ENCODE data around the gene RAI2.

RAI2 gene

GRCh38 chrX:17779434-17779833 is 81.7 kb downstream of the RAI2 start:
- no peak for DNase-seq (ENCODE audit: low read depth in 2 of 2)

GRCh38 chrX:17778997-17779396 is 82.1 kb downstream of the RAI2 start:
- no peak for DNase-seq (ENCODE audit: low read depth in 2 of 2)

GRCh38 chrX:17774053-17774452 is 87.0 kb downstream of the RAI2 start:
- DNase-seq (ENCODE audit: low read depth in 2 of 2), result no peak

- DNase-seq (ENCODE audit: low read depth in 2 of 2), result no peak
Observed at GRCh38 chrX:17773221-17773876, 87.7 kb downstream of the RAI2 start.

- DNase-seq (ENCODE audit: low read depth in 2 of 2), result no peak
Observed at GRCh38 chrX:17769701-17770269, 91.3 kb downstream of the RAI2 start.

- DNase-seq (ENCODE audit: low read depth in 2 of 2), result no peak
Observed at GRCh38 chrX:17768997-17769396, 92.1 kb downstream of the RAI2 start.

- DNase-seq (ENCODE audit: low read depth in 2 of 2), result no peak
Observed at GRCh38 chrX:17767734-17768133, 93.4 kb downstream of the RAI2 start.

- DNase-seq (ENCODE audit: low read depth in 2 of 2), result no peak
Observed at GRCh38 chrX:17759990-17760389, 101.1 kb downstream of the RAI2 start.

- no peak for DNase-seq (ENCODE audit: low read depth in 2 of 2)
Observed at GRCh38 chrX:17758382-17758781, 102.7 kb downstream of the RAI2 start.

- DNase-seq (ENCODE audit: low read depth in 2 of 2), result no peak
Observed at GRCh38 chrX:17750436-17750835, 110.7 kb downstream of the RAI2 start.

Data from fibroblast of skin of left quadriceps (primary cell).